Measurements from ENCODE around the gene VTCN1. TPM values are rescaled to one million over a fixed set of nuclear protein-coding genes. Genes with fewer than 3 reads are reported as not detected.
"Not testable (repeated sequence)": the region's sequence is repeated elsewhere in the genome, so short reads cannot be mapped to it uniquely, and the experiment has no call there.

VTCN1 gene
- total RNA-seq: not detected

- no peaks in the 10 kb centered on the region for H3K9me3 Mint-ChIP-seq (ENCODE audit: insufficient read depth)
- ATAC-seq (no peak), DNase-seq (no peak)
- no peak within 1 kb of the TSS for H3K4me3 Mint-ChIP-seq
- peaks cover 5% of the 10 kb centered on the region for H3K27me3 Mint-ChIP-seq (ENCODE audit: low read depth)
- POLR2A ChIA-PET: no interaction called here
- no peak within 1 kb of the TSS for H3K27ac Mint-ChIP-seq
- H3K4me1 Mint-ChIP-seq (ENCODE audit: low read depth): no peaks in the 10 kb centered on the region
- H3K36me3 Mint-ChIP-seq (ENCODE audit: low read depth): no peaks in the 10 kb centered on the region
- CTCF ChIA-PET: no interaction called here
Observed at GRCh38 chr1:117210831-117211261, at the start of gene VTCN1. VTCN1 (minus strand) TSS chr1:117210927; CDS start chr1:117210855, 72 bp downstream.

- Mint-ChIP-seq H3K9me3 (ENCODE audit: insufficient read depth) (peaks cover 7% of the 10 kb centered on the region), H3K27ac (no peak overlapping the region), H3K4me1 (ENCODE audit: low read depth) (no peaks in the 10 kb centered on the region), H3K4me3 (no peak overlapping the region), H3K27me3 (ENCODE audit: low read depth) (peaks cover 3% of the 10 kb centered on the region), H3K36me3 (ENCODE audit: low read depth) (peaks cover 3% of the 10 kb centered on the region)
- ATAC-seq (no peak), DNase-seq (no peak)
- ChIA-PET POLR2A (interaction anchor here (0.6 kb wide), 1 partner anchor 15 kb away, joined by 3 read pairs; no protein-coding TSS in a partner anchor), CTCF (no interaction called here)
Observed at GRCh38 chr1:117258791-117259190, 48.1 kb upstream of the VTCN1 start.

GRCh38 chr1:117258075-117258474 is 47.3 kb upstream of the VTCN1 start:
- ATAC-seq; H3K4me3 Mint-ChIP-seq; DNase-seq; H3K4me1 Mint-ChIP-seq (ENCODE audit: low read depth); H3K27ac Mint-ChIP-seq; CTCF ChIA-PET; H3K36me3 Mint-ChIP-seq (ENCODE audit: low read depth); H3K9me3 Mint-ChIP-seq (ENCODE audit: insufficient read depth); H3K27me3 Mint-ChIP-seq (ENCODE audit: low read depth): not testable (repeated sequence)
- POLR2A ChIA-PET: interaction anchor here (0.6 kb wide), 1 partner anchor 16 kb away, joined by 3 read pairs; no protein-coding TSS in a partner anchor

- no peak overlapping the region for H3K4me3 Mint-ChIP-seq
- peaks cover 3% of the 10 kb centered on the region for H3K27me3 Mint-ChIP-seq (ENCODE audit: low read depth)
- no peak overlapping the region for H3K27ac Mint-ChIP-seq
- ATAC-seq: no peak
- peaks cover 3% of the 10 kb centered on the region for H3K36me3 Mint-ChIP-seq (ENCODE audit: low read depth)
- H3K4me1 Mint-ChIP-seq (ENCODE audit: low read depth): no peaks in the 10 kb centered on the region
- CTCF ChIA-PET: no interaction called here
- peaks cover 7% of the 10 kb centered on the region for H3K9me3 Mint-ChIP-seq (ENCODE audit: insufficient read depth)
- DNase-seq: no peak
- POLR2A ChIA-PET: no interaction called here
Observed at GRCh38 chr1:117257291-117257690, 46.6 kb upstream of the VTCN1 start.

- H3K27me3 Mint-ChIP-seq (ENCODE audit: low read depth): peaks cover 6% of the 10 kb centered on the region
- no peaks in the 10 kb centered on the region for H3K4me1 Mint-ChIP-seq (ENCODE audit: low read depth)
- DNase-seq: no peak
- H3K4me3 Mint-ChIP-seq: no peak overlapping the region
- CTCF ChIA-PET: no interaction called here
- POLR2A ChIA-PET: no interaction called here
- H3K27ac Mint-ChIP-seq: no peak overlapping the region
- no peaks in the 10 kb centered on the region for H3K36me3 Mint-ChIP-seq (ENCODE audit: low read depth)
- ATAC-seq: no peak
- H3K9me3 Mint-ChIP-seq (ENCODE audit: insufficient read depth): no peaks in the 10 kb centered on the region
Observed at GRCh38 chr1:117250061-117250606, 39.4 kb upstream of the VTCN1 start.

- Mint-ChIP-seq H3K27me3 (ENCODE audit: low read depth) (peaks cover 14% of the 10 kb centered on the region), H3K4me1 (ENCODE audit: low read depth) (no peaks in the 10 kb centered on the region), H3K36me3 (ENCODE audit: low read depth) (no peaks in the 10 kb centered on the region), H3K4me3 (no peak overlapping the region), H3K27ac (no peak overlapping the region), H3K9me3 (ENCODE audit: insufficient read depth) (no peaks in the 10 kb centered on the region)
- DNase-seq: no peak
- CTCF ChIA-PET: no interaction called here
- ATAC-seq: no peak
- POLR2A ChIA-PET: no interaction called here
Observed at GRCh38 chr1:117244971-117245370, 34.2 kb upstream of the VTCN1 start.

- DNase-seq (no peak), ATAC-seq (no peak)
- ChIA-PET CTCF (no interaction called here), POLR2A (no interaction called here)
- Mint-ChIP-seq H3K36me3 (ENCODE audit: low read depth) (no peaks in the 10 kb centered on the region), H3K27ac (no peak overlapping the region), H3K4me1 (ENCODE audit: low read depth) (no peaks in the 10 kb centered on the region), H3K27me3 (ENCODE audit: low read depth) (peaks cover 12% of the 10 kb centered on the region), H3K4me3 (no peak overlapping the region), H3K9me3 (ENCODE audit: insufficient read depth) (no peaks in the 10 kb centered on the region)
Observed at GRCh38 chr1:117244306-117244705, 33.6 kb upstream of the VTCN1 start.

- ChIA-PET POLR2A (no interaction called here), CTCF (no interaction called here)
- Mint-ChIP-seq H3K27ac (no peak overlapping the region), H3K36me3 (ENCODE audit: low read depth) (no peaks in the 10 kb centered on the region), H3K9me3 (ENCODE audit: insufficient read depth) (no peaks in the 10 kb centered on the region), H3K4me3 (no peak overlapping the region), H3K4me1 (ENCODE audit: low read depth) (no peaks in the 10 kb centered on the region), H3K27me3 (ENCODE audit: low read depth) (peaks cover 15% of the 10 kb centered on the region)
- no peak for ATAC-seq
- DNase-seq: no peak
Observed at GRCh38 chr1:117241512-117241911, 30.8 kb upstream of the VTCN1 start.

- no peak overlapping the region for H3K27ac Mint-ChIP-seq
- no peaks in the 10 kb centered on the region for H3K4me1 Mint-ChIP-seq (ENCODE audit: low read depth)
- peaks cover 11% of the 10 kb centered on the region for H3K27me3 Mint-ChIP-seq (ENCODE audit: low read depth)
- ChIA-PET CTCF (no interaction called here), POLR2A (no interaction called here)
- no peaks in the 10 kb centered on the region for H3K9me3 Mint-ChIP-seq (ENCODE audit: insufficient read depth)
- H3K36me3 Mint-ChIP-seq (ENCODE audit: low read depth): no peaks in the 10 kb centered on the region
- H3K4me3 Mint-ChIP-seq: no peak overlapping the region
- ATAC-seq (no peak), DNase-seq (no peak)
Observed at GRCh38 chr1:117240547-117240946, 29.8 kb upstream of the VTCN1 start.

- H3K9me3 Mint-ChIP-seq (ENCODE audit: insufficient read depth): no peaks in the 10 kb centered on the region
- no peaks in the 10 kb centered on the region for H3K36me3 Mint-ChIP-seq (ENCODE audit: low read depth)
- peaks cover 12% of the 10 kb centered on the region for H3K27me3 Mint-ChIP-seq (ENCODE audit: low read depth)
- H3K4me3 Mint-ChIP-seq: no peak overlapping the region
- no peaks in the 10 kb centered on the region for H3K4me1 Mint-ChIP-seq (ENCODE audit: low read depth)
- H3K27ac Mint-ChIP-seq: no peak overlapping the region
- DNase-seq (no peak), ATAC-seq (no peak)
- ChIA-PET CTCF (no interaction called here), POLR2A (no interaction called here)
Observed at GRCh38 chr1:117239467-117239866, 28.7 kb upstream of the VTCN1 start.

- ChIA-PET POLR2A (no interaction called here), CTCF (no interaction called here)
- no peak overlapping the region for H3K27ac Mint-ChIP-seq
- H3K27me3 Mint-ChIP-seq (ENCODE audit: low read depth): peaks cover 8% of the 10 kb centered on the region
- ATAC-seq (no peak), DNase-seq (no peak)
- no peaks in the 10 kb centered on the region for H3K36me3 Mint-ChIP-seq (ENCODE audit: low read depth)
- H3K9me3 Mint-ChIP-seq (ENCODE audit: insufficient read depth): no peaks in the 10 kb centered on the region
- no peak overlapping the region for H3K4me3 Mint-ChIP-seq
- no peaks in the 10 kb centered on the region for H3K4me1 Mint-ChIP-seq (ENCODE audit: low read depth)
Observed at GRCh38 chr1:117237726-117238381, 27.1 kb upstream of the VTCN1 start.

GRCh38 chr1:117235863-117236465 is 25.2 kb upstream of the VTCN1 start:
- Mint-ChIP-seq H3K4me1 (ENCODE audit: low read depth) (no peaks in the 10 kb centered on the region), H3K27ac (no peak overlapping the region), H3K9me3 (ENCODE audit: insufficient read depth) (no peaks in the 10 kb centered on the region), H3K36me3 (ENCODE audit: low read depth) (no peaks in the 10 kb centered on the region), H3K4me3 (no peak overlapping the region), H3K27me3 (ENCODE audit: low read depth) (peaks cover 7% of the 10 kb centered on the region)
- POLR2A ChIA-PET: no interaction called here
- CTCF ChIA-PET: no interaction called here
- DNase-seq (no peak), ATAC-seq (no peak)

All from activated CD8-positive, alpha-beta T cell treated with anti-CD3 and anti-CD28 coated beads, Interleukin-2, amount 10 ng/mL, durations not matched to agents 7 days and 5 days (primary cell).